Endothelial cell (in vitro differentiated cells): ENCODE measurements around the gene HEXD. TPM values are rescaled to one million over a fixed set of nuclear protein-coding genes. Genes with fewer than 3 reads are reported as not detected.
"Not testable (repeated sequence)": the region's sequence is repeated elsewhere in the genome, so short reads cannot be mapped to it uniquely, and the experiment has no call there.

Experiments
- DNase-seq: peaks from one replicate; pipeline ENCODE4 v3.0.0; 2021; ENCODE audit warnings: low spot score
- H3K27ac Mint-ChIP-seq: one replicate; pipeline ENCODE4 v1.8.0; 2021; ENCODE audit warnings: mixed read lengths, inconsistent platforms; ENCODE audit not compliant: unreplicated experiment
- H3K27me3 Mint-ChIP-seq: one replicate; pipeline ENCODE4 v1.8.0; 2021; ENCODE audit warnings: mild to moderate bottlenecking, moderate library complexity, mixed read lengths, inconsistent platforms; ENCODE audit not compliant: unreplicated experiment
- H3K36me3 Mint-ChIP-seq: one replicate; pipeline ENCODE4 v1.8.0; 2021; ENCODE audit warnings: mild to moderate bottlenecking, low read depth, mixed read lengths, inconsistent platforms; ENCODE audit not compliant: unreplicated experiment
- H3K4me1 Mint-ChIP-seq: one replicate; pipeline ENCODE4 v1.8.0; 2021; ENCODE audit warnings: mild to moderate bottlenecking, mixed read lengths, inconsistent platforms; ENCODE audit not compliant: unreplicated experiment
- H3K4me3 Mint-ChIP-seq: one replicate; pipeline ENCODE4 v1.8.0; 2021; ENCODE audit warnings: mild to moderate bottlenecking, mixed read lengths, inconsistent platforms; ENCODE audit not compliant: unreplicated experiment
- H3K9me3 Mint-ChIP-seq: one replicate; pipeline ENCODE4 v1.8.0; 2021; ENCODE audit warnings: mixed read lengths, inconsistent platforms; ENCODE audit not compliant: unreplicated experiment
- CTCF ChIP-seq: fragments of 200-600 bp; sonication (generic); IDR thresholded peaks from one replicate; pipeline ENCODE4 v1.5.0; 2021; ENCODE audit warnings: antibody characterized with exemption; ENCODE audit not compliant: unreplicated experiment
- total RNA-seq: library from RNA; stranded (reverse); fragmentation: NEBNext Ultra II Directional; extraction: Animal tissue kit (Norgen Biotek cat#: 25700); gene quantifications from one replicate; pipeline ENCODE4 v1.2.1, GENCODE V29; 2021; ENCODE audit not compliant: unreplicated experiment

HEXD gene
- total RNA-seq, 1 donor from 2014 or later, result 22.0 TPM

GRCh38 chr17:82376042-82376730, 42.0 kb upstream of the HEXD start:
- H3K4me3 Mint-ChIP-seq, result no peak overlapping the region
- H3K36me3 Mint-ChIP-seq, result no peaks in the 10 kb centered on the region
- no peak overlapping the region for H3K27ac Mint-ChIP-seq
- no peak for TF ChIP-seq CTCF
- peaks cover 5% of the 10 kb centered on the region for H3K27me3 Mint-ChIP-seq
- H3K9me3 Mint-ChIP-seq, result no peaks in the 10 kb centered on the region
- H3K4me1 Mint-ChIP-seq, result peaks cover 4% of the 10 kb centered on the region
- DNase-seq, result no peak

- not testable (repeated sequence) for H3K9me3 Mint-ChIP-seq, H3K4me1 Mint-ChIP-seq, DNase-seq, H3K27me3 Mint-ChIP-seq, H3K27ac Mint-ChIP-seq, H3K4me3 Mint-ChIP-seq, H3K36me3 Mint-ChIP-seq
Observed at GRCh38 chr17:82377294-82377693, 40.9 kb upstream of the HEXD start.

- H3K27me3 Mint-ChIP-seq, result peaks cover 3% of the 10 kb centered on the region
- DNase-seq, result no peak
- no peak overlapping the region for H3K4me3 Mint-ChIP-seq
- H3K36me3 Mint-ChIP-seq, result no peaks in the 10 kb centered on the region
- H3K9me3 Mint-ChIP-seq, result no peaks in the 10 kb centered on the region
- no peaks in the 10 kb centered on the region for H3K4me1 Mint-ChIP-seq
- H3K27ac Mint-ChIP-seq, result no peak overlapping the region
- TF ChIP-seq CTCF, result no peak
Observed at GRCh38 chr17:82377924-82378740, 40.0 kb upstream of the HEXD start.

- no peak for DNase-seq
- Mint-ChIP-seq H3K4me3 (no peak overlapping the region), H3K27me3 (peaks cover 4% of the 10 kb centered on the region), H3K9me3 (no peaks in the 10 kb centered on the region), H3K4me1 (no peaks in the 10 kb centered on the region), H3K27ac (no peak overlapping the region), H3K36me3 (no peaks in the 10 kb centered on the region)
- no peak for TF ChIP-seq CTCF
Observed at GRCh38 chr17:82378741-82379021, 39.5 kb upstream of the HEXD start.

- no peak for DNase-seq
- H3K27ac Mint-ChIP-seq, result no peak overlapping the region
- no peaks in the 10 kb centered on the region for H3K4me1 Mint-ChIP-seq
- no peak for TF ChIP-seq CTCF
- peaks cover 6% of the 10 kb centered on the region for H3K27me3 Mint-ChIP-seq
- H3K9me3 Mint-ChIP-seq, result no peaks in the 10 kb centered on the region
- no peaks in the 10 kb centered on the region for H3K36me3 Mint-ChIP-seq
- H3K4me3 Mint-ChIP-seq, result no peak overlapping the region
Observed at GRCh38 chr17:82380860-82381702, 37.1 kb upstream of the HEXD start.

GRCh38 chr17:82381703-82382009, 36.5 kb upstream of the HEXD start:
- not testable (repeated sequence) for H3K9me3 Mint-ChIP-seq, H3K27ac Mint-ChIP-seq, H3K4me1 Mint-ChIP-seq, DNase-seq, H3K4me3 Mint-ChIP-seq, H3K27me3 Mint-ChIP-seq, H3K36me3 Mint-ChIP-seq

- not testable (repeated sequence) for H3K4me3 Mint-ChIP-seq, H3K27ac Mint-ChIP-seq, H3K36me3 Mint-ChIP-seq, H3K9me3 Mint-ChIP-seq, H3K27me3 Mint-ChIP-seq, H3K4me1 Mint-ChIP-seq, DNase-seq
Observed at GRCh38 chr17:82382220-82382932, 35.8 kb upstream of the HEXD start.
